Measurements from ENCODE around the gene EPG5. TPM values are rescaled to one million over a fixed set of nuclear protein-coding genes. Genes with fewer than 3 reads are reported as not detected.

EPG5 gene
- total and polyA plus RNA-seq, 2 donors (not counting 3 experiments of a cell fraction or from before 2014, with no cell fraction given) = 16.7 to 25.6 TPM

DNA sequence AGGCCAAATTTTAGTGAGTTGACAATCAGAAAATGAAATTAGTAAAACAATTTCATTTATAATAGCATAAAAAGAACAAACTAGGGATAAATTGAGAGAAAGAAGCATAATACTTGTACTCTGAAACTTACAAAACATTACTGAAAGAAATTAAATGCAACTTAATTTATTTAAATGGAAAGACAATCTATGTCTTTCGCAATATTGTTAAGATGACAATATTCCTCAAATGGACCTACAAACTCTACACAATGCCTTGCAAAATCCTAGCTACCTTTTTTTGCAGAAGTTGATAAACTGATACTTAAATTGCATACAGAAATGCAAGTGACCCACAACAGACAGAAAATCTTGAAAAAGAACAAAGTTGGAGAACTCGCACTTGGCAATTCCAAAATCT, 9.1 kb downstream of the EPG5 start:
- CTCF ChIA-PET = interaction anchor here (1.1 kb wide), 1 partner anchor 115 kb away, joined by 7 read pairs; no protein-coding TSS in a partner anchor
- intact Hi-C loops (cut with micrococcal nuclease) = no loop called here
- TF ChIP-seq GATA2 (IDR thresholded peaks at IDR 0.05; ENCODE audit: insufficient read depth, insufficient read length, low read depth, low read length) = no peak
- TF ChIP-seq MYC (IDR thresholded peaks at IDR 0.05; ENCODE audit: low read depth, low read length) = no peak
- no peak for DNase-seq (ENCODE audit: low read depth, low spot score)
- H3K27me3 ChIP-seq (ENCODE audit: control insufficient read depth in 2 of 2, insufficient read depth in 2 of 2, low read length in 2 of 2) = no peaks in the 10 kb centered on the region
- H3K27ac ChIP-seq (ENCODE audit: insufficient read depth, low read depth, low read length) = no peak overlapping the region
- FAIRE-seq = no peak
- no TSS peak for BruUV-seq (replicated peaks)
- POLR2A ChIA-PET = no interaction called here
- H3K79me2 ChIP-seq (ENCODE audit: control insufficient read depth, insufficient read depth, low read length) = peaks cover 16% of the 10 kb centered on the region
- H3K4me2 ChIP-seq (ENCODE audit: insufficient read depth, low read length) = no peak overlapping the region
- H4K20me1 ChIP-seq (replicated peaks; ENCODE audit: control insufficient read depth, extremely low read depth, insufficient read depth, low read length) = no peaks in the 10 kb centered on the region
- dilution Hi-C loops (cut with MboI; ENCODE audit: extremely low pct_ligation_motif_present, low sequenced_read_pairs) = no loop called here
- peaks cover 2 to 10% of the 10 kb centered on the region in 2 experiments for H3K36me3 ChIP-seq (ENCODE audit: control insufficient read depth in 2 of 2, extremely low read depth in 1 of 2, insufficient read depth in 2 of 2, low read length in 2 of 2)
- H3K9ac ChIP-seq (replicated peaks; ENCODE audit: extremely low read depth, insufficient read depth, low read length) = no peak overlapping the region
- H3K4me1 ChIP-seq (ENCODE audit: control insufficient read depth, extremely low read depth, insufficient read depth, low read length) = no peaks in the 10 kb centered on the region
- no peak overlapping the region for H2AFZ ChIP-seq (ENCODE audit: low read depth, low read length)
- no peaks in the 10 kb centered on the region for H3K9me3 ChIP-seq (replicated peaks; ENCODE audit: control insufficient read depth, insufficient read depth, low read length)
- H3K4me3 ChIP-seq (replicated peaks in 1 of 3; ENCODE audit: insufficient read depth in 1 of 3, low read depth in 1 of 3, low read length in 3 of 3) = no peak overlapping the region
- no peaks in the 10 kb centered on the region for H3K9me1 ChIP-seq (replicated peaks; ENCODE audit: control insufficient read depth, extremely low read depth, insufficient read depth, low read length)

DNA sequence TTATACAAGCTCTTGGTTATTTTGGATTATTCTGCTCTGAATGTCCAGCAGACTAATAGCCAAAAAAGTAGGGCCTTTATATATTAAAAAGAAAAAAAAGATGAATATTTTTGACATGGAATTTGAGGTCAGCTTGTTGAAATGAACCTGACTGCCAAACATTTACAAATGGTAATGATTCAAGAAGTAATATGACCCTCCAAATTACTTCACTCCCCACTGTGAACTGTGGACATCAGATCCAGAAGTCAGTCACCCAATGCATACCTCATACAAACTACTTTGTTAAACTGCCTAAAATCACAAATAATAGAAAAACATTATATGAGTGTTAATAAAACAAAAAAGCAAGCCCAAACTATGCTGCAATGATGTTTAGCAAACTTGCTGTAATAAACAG, 10.0 kb downstream of the EPG5 start:
- H3K9me1 ChIP-seq (replicated peaks; ENCODE audit: control insufficient read depth, extremely low read depth, insufficient read depth, low read length) = no peaks in the 10 kb centered on the region
- peaks cover 16% of the 10 kb centered on the region for H3K79me2 ChIP-seq (ENCODE audit: control insufficient read depth, insufficient read depth, low read length)
- dilution Hi-C loops (cut with MboI; ENCODE audit: extremely low pct_ligation_motif_present, low sequenced_read_pairs) (no loop called here), intact Hi-C loops (cut with micrococcal nuclease) (no loop called here)
- CTCF ChIA-PET = interaction anchor here (1.1 kb wide), 1 partner anchor 116 kb away, joined by 3 read pairs; no protein-coding TSS in a partner anchor
- peaks cover 8 to 13% of the 10 kb centered on the region in 2 experiments for H3K36me3 ChIP-seq (ENCODE audit: control insufficient read depth in 2 of 2, extremely low read depth in 1 of 2, insufficient read depth in 2 of 2, low read length in 2 of 2)
- no peak for TF ChIP-seq MYC (IDR thresholded peaks at IDR 0.05; ENCODE audit: low read depth, low read length)
- TF ChIP-seq, protein P1, sequence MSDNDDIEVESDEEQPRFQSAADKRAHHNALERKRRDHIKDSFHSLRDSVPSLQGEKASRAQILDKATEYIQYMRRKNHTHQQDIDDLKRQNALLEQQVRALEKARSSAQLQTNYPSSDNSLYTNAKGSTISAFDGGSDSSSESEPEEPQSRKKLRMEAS (IDR thresholded peaks at IDR 0.05; ENCODE audit: insufficient read depth, insufficient read length) = no peak
- no peak for TF ChIP-seq CTCF (IDR thresholded peaks at IDR 0.05; ENCODE audit: extremely low read depth in 1 of 2, insufficient read depth in 1 of 2, low read depth in 1 of 2, low read length in 2 of 2)
- no peak for TF ChIP-seq GATA2 (IDR thresholded peaks at IDR 0.05; ENCODE audit: insufficient read depth, insufficient read length, low read depth, low read length)
- no peak for TF ChIP-seq JUN (IDR thresholded peaks at IDR 0.05; ENCODE audit: borderline replicate concordance, insufficient read depth, insufficient read length, low read depth)
- TF ChIP-seq FOS (IDR thresholded peaks at IDR 0.05; ENCODE audit: borderline replicate concordance, insufficient read depth, low read length) = no peak
- TF ChIP-seq POLR2AphosphoS5 (IDR thresholded peaks at IDR 0.05; ENCODE audit: insufficient read depth, low read depth, low read length) = no peak
- TF ChIP-seq POLR2A (IDR thresholded peaks at IDR 0.05; ENCODE audit: low read depth, low read length) = no peak
- no peak for TF ChIP-seq EZH2 (IDR thresholded peaks at IDR 0.05; ENCODE audit: borderline replicate concordance, low read depth, low read length, severe bottlenecking)
- no peaks in the 10 kb centered on the region for H3K27me3 ChIP-seq (ENCODE audit: control insufficient read depth in 2 of 2, insufficient read depth in 2 of 2, low read length in 2 of 2)
- no peaks in the 10 kb centered on the region for H3K9me3 ChIP-seq (replicated peaks; ENCODE audit: control insufficient read depth, insufficient read depth, low read length)
- no peak overlapping the region for H3K27ac ChIP-seq (ENCODE audit: insufficient read depth, low read depth, low read length)
- DNase-seq (ENCODE audit: low read depth, low spot score) = no peak
- H3K4me3 ChIP-seq (replicated peaks in 1 of 3; ENCODE audit: insufficient read depth in 1 of 3, low read depth in 1 of 3, low read length in 3 of 3) = no peak overlapping the region
- no peak overlapping the region for H2AFZ ChIP-seq (ENCODE audit: low read depth, low read length)
- POLR2A ChIA-PET = no interaction called here
- FAIRE-seq = no peak
- no TSS peak for BruUV-seq (replicated peaks)
- H3K4me1 ChIP-seq (ENCODE audit: control insufficient read depth, extremely low read depth, insufficient read depth, low read length) = no peaks in the 10 kb centered on the region
- no peak overlapping the region for H3K9ac ChIP-seq (replicated peaks; ENCODE audit: extremely low read depth, insufficient read depth, low read length)
- no peak overlapping the region for H3K4me2 ChIP-seq (ENCODE audit: insufficient read depth, low read length)
- H4K20me1 ChIP-seq (replicated peaks; ENCODE audit: control insufficient read depth, extremely low read depth, insufficient read depth, low read length) = no peaks in the 10 kb centered on the region
